HG03469 (cell line): ENCODE measurements around the gene CNOT6.
A peak's percentile ranks its signal among the peaks of the same experiment; 100 is the strongest.
"Not testable (repeated sequence)": the region's sequence is repeated elsewhere in the genome, so short reads cannot be mapped to it uniquely, and the experiment has no call there.

ENCODE experiments used
- ATAC-seq: cut with Tn5 transposase; IDR thresholded peaks from one replicate; pipeline ENCODE4 v1.9.1; 2021; ENCODE audit warnings: mild to moderate bottlenecking, moderate library complexity, moderate number of reproducible peaks; ENCODE audit not compliant: unreplicated experiment

The CNOT6 gene

GRCh38 chr5:180494060-180494509 lies at the start of gene CNOT6:
Gene CNOT6, plus strand, starts transcription at chr5:180494379. Its CDS starts 34,898 bp downstream, at chr5:180529277.
- ATAC-seq: peak; percentile 84

GRCh38 chr5:180454752-180455151 lies 39.4 kb upstream of the CNOT6 start:
- ATAC-seq: no peak

GRCh38 chr5:180455872-180456271 lies 38.3 kb upstream of the CNOT6 start:
- ATAC-seq: no peak

- no peak for ATAC-seq
Measured at GRCh38 chr5:180456792-180457191, 37.4 kb upstream of the CNOT6 start.

GRCh38 chr5:180458852-180459673 lies 35.1 kb upstream of the CNOT6 start:
- ATAC-seq: not testable (repeated sequence)

GRCh38 chr5:180459674-180460142 lies 34.5 kb upstream of the CNOT6 start:
- not testable (repeated sequence) for ATAC-seq

- ATAC-seq: no peak
Measured at GRCh38 chr5:180460834-180461233, 33.3 kb upstream of the CNOT6 start.

GRCh38 chr5:180461303-180461702 lies 32.9 kb upstream of the CNOT6 start:
- ATAC-seq: no peak

- ATAC-seq: no peak
Measured at GRCh38 chr5:180463216-180463900, 30.8 kb upstream of the CNOT6 start.

- ATAC-seq: no peak
Measured at GRCh38 chr5:180463916-180464602, 30.1 kb upstream of the CNOT6 start.

GRCh38 chr5:180464603-180464970 lies 29.6 kb upstream of the CNOT6 start:
- ATAC-seq: no peak

- ATAC-seq: not testable (repeated sequence)
Measured at GRCh38 chr5:180465052-180465451, 29.1 kb upstream of the CNOT6 start.

GRCh38 chr5:180466316-180466715 lies 27.9 kb upstream of the CNOT6 start:
- ATAC-seq: no peak

GRCh38 chr5:180467028-180467975 lies 26.9 kb upstream of the CNOT6 start:
- no peak for ATAC-seq

GRCh38 chr5:180467989-180468731 lies 26.0 kb upstream of the CNOT6 start:
- no peak for ATAC-seq

GRCh38 chr5:180468732-180469585 lies 25.2 kb upstream of the CNOT6 start:
- no peak for ATAC-seq

GRCh38 chr5:180469586-180469865 lies 24.7 kb upstream of the CNOT6 start:
- ATAC-seq: no peak

GRCh38 chr5:180469866-180470265 lies 24.3 kb upstream of the CNOT6 start:
- ATAC-seq: no peak

- ATAC-seq: no peak
Measured at GRCh38 chr5:180470361-180470760, 23.8 kb upstream of the CNOT6 start.
